Activated T-cell treated with anti-CD3 and anti-CD28 coated beads, Interleukin-2, amount 50 U/mL, for 24 hours (primary cell): ENCODE measurements around the gene ADAM17.
A peak's percentile ranks its signal among the peaks of the same experiment; 100 is the strongest.

Experiments
- DNase-seq: peaks from one replicate; pipeline ENCODE4 v3.0.0-alpha.2; 2020
- H3K27ac Mint-ChIP-seq: 2 replicates; pipeline ENCODE4 v1.8.0; 2020; ENCODE audit warnings: mild to moderate bottlenecking, mixed read lengths
- H3K27me3 Mint-ChIP-seq: 2 replicates; pipeline ENCODE4 v1.8.0; 2020; ENCODE audit warnings: mixed read lengths
- H3K36me3 Mint-ChIP-seq: 2 replicates; pipeline ENCODE4 v1.8.0; 2020; ENCODE audit warnings: low read depth, mixed read lengths
- H3K4me1 Mint-ChIP-seq: 2 replicates; pipeline ENCODE4 v1.8.0; 2020; ENCODE audit warnings: low read depth, mixed read lengths
- H3K4me3 Mint-ChIP-seq: 2 replicates; pipeline ENCODE4 v1.8.0; 2020; ENCODE audit warnings: mild to moderate bottlenecking, moderate library complexity, mixed read lengths
- H3K9me3 Mint-ChIP-seq: 2 replicates; pipeline ENCODE4 v1.8.0; 2020; ENCODE audit warnings: mixed read lengths

ADAM17 gene

DNA sequence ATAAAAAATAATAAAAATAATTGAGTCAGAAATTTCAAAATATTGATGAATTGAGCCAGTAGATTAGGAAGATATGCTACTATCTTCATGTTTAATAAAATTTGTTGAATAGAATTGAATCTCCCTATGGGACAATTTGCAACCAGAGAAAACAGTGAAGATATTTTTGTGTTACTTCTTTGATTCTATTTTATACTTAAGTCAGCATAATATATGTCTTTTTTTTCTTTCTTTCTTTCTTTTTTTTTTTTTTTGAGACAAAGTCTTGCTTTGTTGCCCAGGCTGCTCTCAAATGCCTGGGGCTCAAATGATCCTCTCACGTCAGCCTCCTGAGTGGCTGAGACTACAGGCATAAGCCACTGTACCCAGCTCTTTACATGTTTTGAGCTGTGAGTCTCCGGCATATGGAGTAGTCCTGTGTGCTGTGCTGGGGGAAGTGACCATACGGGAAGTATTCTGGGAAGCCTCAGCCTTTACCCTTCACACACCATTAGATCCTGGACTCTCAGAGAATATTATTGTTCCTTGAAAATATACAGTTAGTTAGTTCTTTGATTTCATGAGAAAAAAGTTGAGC is 95.1 kb downstream of the ADAM17 start:
- H3K9me3 Mint-ChIP-seq, result no peaks in the 10 kb centered on the region
- H3K27ac Mint-ChIP-seq, result no peak overlapping the region
- peaks cover 83% of the 10 kb centered on the region for H3K36me3 Mint-ChIP-seq
- peaks cover 10% of the 10 kb centered on the region for H3K4me1 Mint-ChIP-seq
- no peak overlapping the region for H3K4me3 Mint-ChIP-seq
- no peaks in the 10 kb centered on the region for H3K27me3 Mint-ChIP-seq
- DNase-seq, result no peak

DNA sequence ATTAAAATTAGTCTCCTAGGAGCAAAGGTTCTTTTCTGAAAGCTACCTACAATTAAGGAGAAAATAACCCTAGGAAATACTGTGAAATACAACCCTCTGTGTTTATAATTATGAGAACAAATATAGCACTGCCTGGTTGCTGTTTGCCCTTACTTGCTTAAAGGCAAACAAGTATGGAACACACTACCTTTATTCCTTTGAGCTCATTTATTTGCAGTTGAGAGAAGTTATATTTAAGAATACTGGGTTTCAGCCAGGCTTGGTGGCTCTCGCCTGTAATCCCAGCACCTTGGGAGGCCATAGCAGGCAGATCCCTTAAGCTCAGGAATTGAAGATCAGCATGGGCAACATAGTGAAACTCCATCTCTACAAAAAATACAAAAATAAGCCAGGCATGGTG is 104.4 kb downstream of the ADAM17 start:
- Mint-ChIP-seq H3K4me3 (no peak overlapping the region), H3K27me3 (no peaks in the 10 kb centered on the region), H3K9me3 (no peaks in the 10 kb centered on the region), H3K36me3 (peaks cover 77% of the 10 kb centered on the region), H3K4me1 (no peaks in the 10 kb centered on the region), H3K27ac (no peak overlapping the region)
- no peak for DNase-seq

- H3K27ac Mint-ChIP-seq, result peak overlapping the region; percentile 63
- no peaks in the 10 kb centered on the region for H3K9me3 Mint-ChIP-seq
- no peak overlapping the region for H3K4me3 Mint-ChIP-seq
- no peaks in the 10 kb centered on the region for H3K27me3 Mint-ChIP-seq
- DNase-seq, result no peak
- peaks cover 79% of the 10 kb centered on the region for H3K36me3 Mint-ChIP-seq
- H3K4me1 Mint-ChIP-seq, result peaks cover 17% of the 10 kb centered on the region
Measured at GRCh38 chr2:9445089-9445488, 110.5 kb downstream of the ADAM17 start.

DNA sequence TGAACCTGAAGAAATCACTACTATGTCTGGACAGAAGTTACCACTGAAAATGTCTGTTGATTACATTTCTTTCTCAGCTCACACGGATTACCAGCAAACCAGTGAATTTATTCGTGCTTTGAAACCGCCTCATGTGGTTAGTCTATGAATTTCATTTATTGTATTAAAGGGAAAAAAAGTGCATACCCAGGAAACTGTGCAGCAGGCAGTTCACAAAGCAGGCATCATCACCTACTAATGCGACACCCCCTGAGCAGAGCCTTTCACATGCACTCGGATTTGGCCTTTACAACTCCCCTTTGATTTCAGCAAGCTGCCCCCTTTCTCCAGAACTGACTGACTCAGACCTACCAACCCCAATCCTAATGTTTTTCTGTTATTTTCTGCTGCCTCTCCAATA is 112.1 kb downstream of the ADAM17 start:
- DNase-seq, result no peak
- Mint-ChIP-seq H3K4me1 (peaks cover 17% of the 10 kb centered on the region), H3K36me3 (peaks cover 82% of the 10 kb centered on the region), H3K27ac (peak overlapping the region; percentile 23), H3K9me3 (no peaks in the 10 kb centered on the region), H3K27me3 (no peaks in the 10 kb centered on the region), H3K4me3 (no peak overlapping the region)

- DNase-seq, result no peak
- Mint-ChIP-seq H3K27ac (no peak overlapping the region), H3K9me3 (no peaks in the 10 kb centered on the region), H3K36me3 (peaks cover 85% of the 10 kb centered on the region), H3K4me3 (no peak overlapping the region), H3K27me3 (no peaks in the 10 kb centered on the region), H3K4me1 (peaks cover 17% of the 10 kb centered on the region)
Measured at GRCh38 chr2:9441556-9441955, 114.1 kb downstream of the ADAM17 start.

DNA sequence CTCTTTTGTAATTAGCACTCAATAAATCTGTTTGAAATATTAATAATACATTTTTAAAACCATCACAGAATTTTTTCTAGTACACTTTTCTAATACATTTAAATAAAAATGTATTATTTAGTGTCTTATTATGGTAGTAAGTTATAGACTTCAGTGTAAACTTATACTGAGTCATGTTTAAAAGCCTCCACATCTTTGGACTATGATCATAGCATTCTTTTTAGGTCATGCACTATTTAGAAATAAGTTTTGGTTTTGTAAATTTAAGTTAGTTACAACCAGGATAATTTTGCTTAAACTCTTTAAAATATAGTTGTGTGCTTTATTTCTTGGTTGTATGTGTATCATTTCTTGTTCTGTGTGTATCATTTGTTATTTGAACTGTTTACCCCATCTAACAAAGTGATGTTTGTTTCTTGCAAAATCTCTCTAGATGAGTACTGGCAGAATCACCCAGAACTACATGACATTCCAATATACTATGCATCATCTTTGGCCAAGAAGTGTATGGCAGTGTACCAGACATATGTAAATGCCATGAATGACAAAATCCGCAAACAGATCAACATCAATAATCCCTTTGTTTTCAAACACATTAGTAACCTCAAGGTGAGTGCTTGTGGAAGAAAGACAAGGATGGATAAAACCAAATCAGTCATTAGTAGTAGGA is 115.4 kb downstream of the ADAM17 start:
- DNase-seq, result no peak
- no peak overlapping the region for H3K27ac Mint-ChIP-seq
- peaks cover 11% of the 10 kb centered on the region for H3K4me1 Mint-ChIP-seq
- no peak overlapping the region for H3K4me3 Mint-ChIP-seq
- peaks cover 81% of the 10 kb centered on the region for H3K36me3 Mint-ChIP-seq
- no peaks in the 10 kb centered on the region for H3K27me3 Mint-ChIP-seq
- H3K9me3 Mint-ChIP-seq, result no peaks in the 10 kb centered on the region

DNA sequence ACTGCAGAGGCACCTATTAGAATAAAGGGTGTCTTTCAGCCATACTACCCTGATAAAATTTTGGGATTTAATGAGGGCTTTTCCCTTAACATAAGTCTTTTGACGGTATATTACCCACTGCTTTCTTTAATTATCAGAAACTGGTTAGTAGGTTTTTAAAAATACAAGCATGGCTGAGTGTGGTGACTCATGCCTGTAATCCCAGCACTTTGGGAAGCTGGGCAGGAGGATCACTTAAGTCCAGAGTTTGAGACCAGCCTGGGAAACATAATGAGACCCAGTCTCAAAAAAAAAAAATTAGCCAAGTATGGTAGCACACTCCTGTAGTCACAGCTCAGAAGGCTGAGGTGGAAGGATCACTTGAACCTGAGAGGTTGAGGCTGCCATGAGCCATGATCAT is 116.1 kb downstream of the ADAM17 start:
- Mint-ChIP-seq H3K4me1 (peaks cover 7% of the 10 kb centered on the region), H3K36me3 (peaks cover 81% of the 10 kb centered on the region), H3K4me3 (no peak overlapping the region), H3K27me3 (no peaks in the 10 kb centered on the region), H3K9me3 (no peaks in the 10 kb centered on the region), H3K27ac (no peak overlapping the region)
- no peak for DNase-seq
